Caco-2 (cell line): Measurements from ENCODE around the gene MAST3. TPM values are rescaled to one million over a fixed set of nuclear protein-coding genes. Genes with fewer than 3 reads are reported as not detected.

Experiments
- BruUV-seq: library from RNA; stranded (reverse); fragments of 400-500 nt; replicated peaks from 2 replicates; lab custom pipeline; 2021; lab: Mats Ljungman, UMichigan
- CTCF ChIA-PET: fragments of 300-600 bp; sonication (Branson Sonifier 250); formaldehyde crosslinking; loops from one replicate; lab custom pipeline; 2022; ENCODE audit warnings: antibody characterized with exemption; lab: Charles Lee
- POLR2A ChIA-PET: fragments of 300-600 bp; sonication (Branson Sonifier 250); formaldehyde crosslinking; loops from one replicate; lab custom pipeline; 2022; ENCODE audit warnings: antibody characterized with exemption; lab: Charles Lee
- DNase-seq, 2 experiments: peaks; one replicate each; pipeline versions ENCODE4 v3.0.0 to v3.0.0-alpha.2; 2020 to 2022
- H3K27me3 ChIP-seq: replicated peaks from 2 replicates; pipeline ENCODE4 v1.6.0; 2011; ENCODE audit warnings: low read length; ENCODE audit not compliant: control insufficient read depth, insufficient read depth
- H3K36me3 ChIP-seq: 2 replicates; pipeline ENCODE4 v1.5.1; 2011; ENCODE audit warnings: low read length; ENCODE audit not compliant: control insufficient read depth, insufficient read depth
- H3K4me1 ChIP-seq: fragments of 250-450 bp; sonication (Bioruptor Pico); 2 replicates; pipeline ENCODE4 v1.5.1; 2020; ENCODE audit warnings: mild to moderate bottlenecking
- H3K4me3 ChIP-seq: 2 replicates; pipeline ENCODE4 v1.5.1; 2011; ENCODE audit warnings: low read depth, mild to moderate bottlenecking, control low read depth, low read length
- H3K9me3 ChIP-seq: fragments of 250-450 bp; sonication (Bioruptor Pico); 2 replicates; pipeline ENCODE4 v1.5.1; 2020; ENCODE audit warnings: mild to moderate bottlenecking, moderate library complexity
- H3K27ac Mint-ChIP-seq: one replicate; pipeline ENCODE4 v1.8.0; 2022; ENCODE audit warnings: mixed read lengths; ENCODE audit not compliant: unreplicated experiment
- H3K27me3 Mint-ChIP-seq: one replicate; pipeline ENCODE4 v1.8.0; 2022; ENCODE audit warnings: mixed read lengths; ENCODE audit not compliant: insufficient read depth, unreplicated experiment
- H3K36me3 Mint-ChIP-seq: one replicate; pipeline ENCODE4 v1.8.0; 2022; ENCODE audit warnings: mild to moderate bottlenecking, mixed read lengths; ENCODE audit not compliant: insufficient read depth, unreplicated experiment
- H3K4me1 Mint-ChIP-seq: one replicate; pipeline ENCODE4 v1.8.0; 2022; ENCODE audit warnings: low read depth, mixed read lengths; ENCODE audit not compliant: unreplicated experiment
- H3K4me3 Mint-ChIP-seq: one replicate; pipeline ENCODE4 v1.8.0; 2022; ENCODE audit warnings: mild to moderate bottlenecking, moderate library complexity, mixed read lengths; ENCODE audit not compliant: unreplicated experiment
- H3K9me3 Mint-ChIP-seq: one replicate; pipeline ENCODE4 v1.8.0; 2022; ENCODE audit warnings: mixed read lengths; ENCODE audit not compliant: unreplicated experiment
- CTCF ChIP-seq, 2 experiments: fragments of 200-600 bp in 1 of 2; IDR thresholded peaks; 1 replicate in 1 of 2; 2 replicates in 1 of 2; pipeline versions ENCODE4 v1.5.1 to v1.8.0; 2011 to 2022; ENCODE audit warnings: antibody characterized with exemption in 1 of 2, control low read depth in 1 of 2, inconsistent platforms in 1 of 2, low read depth in 1 of 2, low read length in 1 of 2, mild to moderate bottlenecking in 1 of 2, moderate library complexity in 1 of 2; ENCODE audit not compliant: insufficient read depth in 1 of 2, severe bottlenecking in 1 of 2, unreplicated experiment in 1 of 2
- intact Hi-C: fragments of 100-400 bp; cut with micrococcal nuclease; formaldehyde crosslinking; loops from one replicate; pipeline ENCODE4 v1.10.0; 2022; ENCODE audit not compliant: unreplicated experiment
- total RNA-seq: library from RNA; stranded (reverse); gene quantifications from 2 replicates; pipeline ENCODE4 v1.2.3, GENCODE V29; 2022

The MAST3 gene
- total RNA-seq, 1 experiment from 2014 or later: 8.2 TPM

GRCh38 chr19:18161636-18162002 is 64.0 kb downstream of the MAST3 start:
- Histone ChIP-seq H3K4me1 (no peaks in the 10 kb centered on the region), H3K36me3 (peaks cover 2% of the 10 kb centered on the region), H3K9me3 (no peaks in the 10 kb centered on the region), H3K27me3 (no peaks in the 10 kb centered on the region), H3K4me3 (no peak overlapping the region)
- CTCF ChIA-PET: no interaction called here
- DNase-seq: no peak
- Mint-ChIP-seq H3K27ac (no peak overlapping the region), H3K36me3 (peaks cover 51% of the 10 kb centered on the region), H3K4me3 (no peak overlapping the region), H3K4me1 (no peaks in the 10 kb centered on the region), H3K27me3 (no peaks in the 10 kb centered on the region), H3K9me3 (no peaks in the 10 kb centered on the region)
- intact Hi-C loops: no loop called here
- POLR2A ChIA-PET: no interaction called here
- no TSS peak for BruUV-seq
- TF ChIP-seq CTCF (IDR thresholded peaks at IDR 0.05; ENCODE audit: insufficient read depth in 1 of 2, low read depth in 1 of 2, low read length in 1 of 2, severe bottlenecking in 1 of 2, unreplicated experiment in 1 of 2): no peak

GRCh38 chr19:18164072-18164471 is 66.5 kb downstream of the MAST3 start:
- Mint-ChIP-seq H3K4me3 (no peak overlapping the region), H3K4me1 (no peaks in the 10 kb centered on the region), H3K9me3 (no peaks in the 10 kb centered on the region), H3K36me3 (peaks cover 64% of the 10 kb centered on the region), H3K27me3 (no peaks in the 10 kb centered on the region), H3K27ac (no peak overlapping the region)
- H3K4me3 ChIP-seq: no peak overlapping the region
- BruUV-seq: no TSS peak
- no peak for DNase-seq
- no peaks in the 10 kb centered on the region for H3K9me3 ChIP-seq
- H3K27me3 ChIP-seq: no peaks in the 10 kb centered on the region
- TF ChIP-seq CTCF (IDR thresholded peaks at IDR 0.05; ENCODE audit: insufficient read depth in 1 of 2, low read depth in 1 of 2, low read length in 1 of 2, severe bottlenecking in 1 of 2, unreplicated experiment in 1 of 2): no peak
- CTCF ChIA-PET: no interaction called here
- intact Hi-C loops: no loop called here
- no peaks in the 10 kb centered on the region for H3K4me1 ChIP-seq
- POLR2A ChIA-PET: no interaction called here
- peaks cover 2% of the 10 kb centered on the region for H3K36me3 ChIP-seq

GRCh38 chr19:18165794-18166544 is 68.4 kb downstream of the MAST3 start:
- BruUV-seq: no TSS peak
- no peaks in the 10 kb centered on the region for H3K9me3 ChIP-seq
- no peaks in the 10 kb centered on the region for H3K4me1 ChIP-seq
- DNase-seq: no peak
- no peaks in the 10 kb centered on the region for H3K27me3 Mint-ChIP-seq
- peaks cover 60% of the 10 kb centered on the region for H3K36me3 Mint-ChIP-seq
- H3K4me3 Mint-ChIP-seq: no peak overlapping the region
- ChIA-PET POLR2A (no interaction called here), CTCF (interaction anchor here (0.6 to 1.2 kb wide), 3 partner anchors 53 to 148 kb away, joined by 3 to 7 read pairs (median 4); no protein-coding TSS in a partner anchor)
- no peak overlapping the region for H3K4me3 ChIP-seq
- H3K9me3 Mint-ChIP-seq: no peaks in the 10 kb centered on the region
- TF ChIP-seq CTCF (IDR thresholded peaks at IDR 0.05; ENCODE audit: insufficient read depth in 1 of 2, low read depth in 1 of 2, low read length in 1 of 2, severe bottlenecking in 1 of 2, unreplicated experiment in 1 of 2): no peak
- H3K27me3 ChIP-seq: no peaks in the 10 kb centered on the region
- H3K27ac Mint-ChIP-seq: no peak overlapping the region
- intact Hi-C loops: no loop called here
- peaks cover 3% of the 10 kb centered on the region for H3K36me3 ChIP-seq
- H3K4me1 Mint-ChIP-seq: no peaks in the 10 kb centered on the region
